ENCODE results near the gene TRIM44. TPM values are rescaled to one million over a fixed set of nuclear protein-coding genes. Genes with fewer than 3 reads are reported as not detected.
"Not testable (repeated sequence)": the region's sequence is repeated elsewhere in the genome, so short reads cannot be mapped to it uniquely, and the experiment has no call there.

Gene TRIM44
- total and polyA plus RNA-seq, 3 donors from 2014 or later = 37.1 to 42.3 (median 41.6) TPM

GRCh38 chr11:35766651-35767050 lies 104.1 kb downstream of the TRIM44 start:
- intact Hi-C loops (cut with DNase I; ENCODE audit: low total_unique reads) = no loop called here
- Histone ChIP-seq H3K4me3 (no peak overlapping the region), H3K36me3 (ENCODE audit: low read depth, missing control alignments) (no peaks in the 10 kb centered on the region), H3K9me3 (no peaks in the 10 kb centered on the region), H3K27me3 (no peaks in the 10 kb centered on the region), H3K4me1 (peaks cover 15% of the 10 kb centered on the region), H3K27ac (no peak overlapping the region)
- 89 to 94% methylated on average over 4 of the region's 4 CpGs for WGBS, 2 donors
- no peak for DNase-seq
- TF ChIP-seq POLR2A (IDR thresholded peaks at IDR 0.05) = no peak
- TF ChIP-seq CTCF (IDR thresholded peaks at IDR 0.05) = no peak

GRCh38 chr11:35770425-35770824 lies 107.8 kb downstream of the TRIM44 start:
- WGBS, 2 donors = 93 to 96% methylated on average over 1 of the region's 1 CpG
- H3K4me3 ChIP-seq; DNase-seq; H3K36me3 ChIP-seq (ENCODE audit: low read depth, missing control alignments); H3K4me1 ChIP-seq; H3K9me3 ChIP-seq; H3K27ac ChIP-seq; H3K27me3 ChIP-seq; intact Hi-C loops (cut with DNase I; ENCODE audit: low total_unique reads): not testable (repeated sequence)

DNA sequence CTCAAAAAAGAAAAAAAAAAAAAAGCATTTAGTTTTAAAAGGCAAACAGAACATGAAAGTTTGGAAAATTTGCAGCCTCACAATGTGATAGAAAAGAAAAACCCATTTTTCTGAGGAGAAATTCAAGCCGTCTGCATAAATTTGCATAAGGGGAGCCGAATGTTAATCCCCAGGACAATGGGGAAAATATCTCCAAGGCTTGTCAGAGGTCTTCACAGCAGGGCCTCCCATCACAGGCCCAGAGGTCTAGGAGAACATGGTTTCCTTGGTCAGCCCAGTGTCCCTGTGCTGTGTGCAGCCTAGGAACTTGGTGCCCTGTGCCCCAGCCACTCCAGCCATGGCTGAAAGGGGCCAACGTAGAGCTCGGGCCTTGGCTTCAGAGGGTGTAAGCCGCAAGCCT lies 109.1 kb downstream of the TRIM44 start:
- Histone ChIP-seq H3K4me1 (no peaks in the 10 kb centered on the region), H3K27me3 (no peaks in the 10 kb centered on the region), H3K36me3 (ENCODE audit: low read depth, missing control alignments) (no peaks in the 10 kb centered on the region), H3K27ac (no peak overlapping the region), H3K9me3 (no peaks in the 10 kb centered on the region), H3K4me3 (no peak overlapping the region)
- no peak for DNase-seq
- intact Hi-C loops (cut with DNase I; ENCODE audit: low total_unique reads) = no loop called here
- TF ChIP-seq CTCF (IDR thresholded peaks at IDR 0.05) (no peak), POLR2A (IDR thresholded peaks at IDR 0.05) (no peak)
- 92 to 96% methylated on average over 5 of the region's 5 CpGs for WGBS, 2 donors

- H3K9me3 ChIP-seq; intact Hi-C loops (cut with DNase I; ENCODE audit: low total_unique reads); H3K4me3 ChIP-seq; DNase-seq; H3K36me3 ChIP-seq (ENCODE audit: low read depth, missing control alignments); H3K27ac ChIP-seq; H3K27me3 ChIP-seq: not testable (repeated sequence)
- peaks cover 11% of the 10 kb centered on the region for H3K4me1 ChIP-seq
- WGBS, 2 donors = 94 to 97% methylated on average over 2 to 3 of the region's 3 CpGs
These were observed 114.7 kb downstream of the TRIM44 start for GRCh38 chr11:35777241-35777640.

GRCh38 chr11:35778943-35779342 lies 116.4 kb downstream of the TRIM44 start:
- peaks cover 11% of the 10 kb centered on the region for H3K4me1 ChIP-seq
- H3K9me3 ChIP-seq; DNase-seq; H3K4me3 ChIP-seq; H3K36me3 ChIP-seq (ENCODE audit: low read depth, missing control alignments); H3K27me3 ChIP-seq; intact Hi-C loops (cut with DNase I; ENCODE audit: low total_unique reads); H3K27ac ChIP-seq: not testable (repeated sequence)
- WGBS, 2 donors = 88 to 96% methylated on average over 8 of the region's 8 CpGs

GRCh38 chr11:35779409-35779808 lies 116.8 kb downstream of the TRIM44 start:
- no peak for TF ChIP-seq POLR2A (IDR thresholded peaks at IDR 0.05)
- TF ChIP-seq CTCF (IDR thresholded peaks at IDR 0.05) = no peak
- H3K4me3 ChIP-seq = no peak overlapping the region
- H3K36me3 ChIP-seq (ENCODE audit: low read depth, missing control alignments) = no peaks in the 10 kb centered on the region
- 97% methylated on average over 5 of the region's 5 CpGs for WGBS, 2 donors
- H3K4me1 ChIP-seq = peaks cover 11% of the 10 kb centered on the region
- intact Hi-C loops (cut with DNase I; ENCODE audit: low total_unique reads) = no loop called here
- H3K27ac ChIP-seq = no peak overlapping the region
- H3K27me3 ChIP-seq = no peaks in the 10 kb centered on the region
- H3K9me3 ChIP-seq = no peaks in the 10 kb centered on the region
- no peak for DNase-seq

Measured in testis (tissue), 3 donors.